GM18870 (cell line): Measurements from ENCODE around the gene CDC42BPG.

ENCODE experiments used
- ATAC-seq: cut with Tn5 transposase; IDR thresholded peaks from one replicate; pipeline ENCODE4 v1.9.1; 2021; ENCODE audit warnings: moderate library complexity; ENCODE audit not compliant: unreplicated experiment

CDC42BPG gene

GRCh38 chr11:64804346-64805210 lies 39.9 kb downstream of the CDC42BPG start:
- no peak for ATAC-seq

- no peak for ATAC-seq
Observed at GRCh38 chr11:64803846-64804345, 40.6 kb downstream of the CDC42BPG start.

- no peak for ATAC-seq
Observed at GRCh38 chr11:64803158-64803845, 41.2 kb downstream of the CDC42BPG start, which contains the start of gene MAP4K2. MAP4K2 (minus strand) TSS chr11:64803214; CDS start chr11:64803149, 65 bp downstream.

GRCh38 chr11:64802370-64803157 lies 41.9 kb downstream of the CDC42BPG start:
- no peak for ATAC-seq

GRCh38 chr11:64801561-64802369 lies 42.7 kb downstream of the CDC42BPG start:
- ATAC-seq = no peak

GRCh38 chr11:64801158-64801464 lies 43.3 kb downstream of the CDC42BPG start:
- no peak for ATAC-seq

GRCh38 chr11:64800303-64801157 lies 43.9 kb downstream of the CDC42BPG start:
- no peak for ATAC-seq

- no peak for ATAC-seq
Observed at GRCh38 chr11:64799623-64800302, 44.7 kb downstream of the CDC42BPG start.

GRCh38 chr11:64799256-64799622 lies 45.2 kb downstream of the CDC42BPG start:
- ATAC-seq = no peak

GRCh38 chr11:64796757-64797541 lies 47.5 kb downstream of the CDC42BPG start:
- no peak for ATAC-seq

GRCh38 chr11:64796047-64796756 lies 48.3 kb downstream of the CDC42BPG start:
- no peak for ATAC-seq

GRCh38 chr11:64794526-64794925 lies 49.9 kb downstream of the CDC42BPG start:
- ATAC-seq = no peak

GRCh38 chr11:64793271-64794160 lies 50.9 kb downstream of the CDC42BPG start:
- ATAC-seq = no peak

- no peak for ATAC-seq
Observed at GRCh38 chr11:64792482-64792881, 52.0 kb downstream of the CDC42BPG start.

GRCh38 chr11:64791781-64792291 lies 52.6 kb downstream of the CDC42BPG start:
- ATAC-seq = no peak
